Astrocyte (in vitro differentiated cells and primary cell): ENCODE measurements around the gene LARGE1.

Experiments used
- CTCF ChIP-seq: IDR thresholded peaks from 2 replicates; pipeline ENCODE4 v1.5.1; 2011; ENCODE audit warnings: low read depth, mild to moderate bottlenecking, inconsistent platforms, low read length, moderate library complexity; ENCODE audit not compliant: insufficient read depth
- EZH2 ChIP-seq: IDR thresholded peaks from 2 replicates; pipeline ENCODE4 v1.6.1; 2012; ENCODE audit warnings: mild to moderate bottlenecking, low read length, inconsistent platforms; ENCODE audit not compliant: insufficient read depth

- TF ChIP-seq CTCF, result no peak
- TF ChIP-seq EZH2, result no peak
These were observed 378.1 kb downstream of the LARGE1 start for GRCh38 chr22:33542153-33542552.
